Stimulated activated CD8-positive, alpha-beta memory T cell treated with anti-CD3 and anti-CD28 coated beads, Interleukin-15, amount 100 ng/mL, for 4 hours (primary cell): ENCODE results near the gene LPP.

Source experiments
- DNase-seq, 2 donors: peaks; one replicate each; pipeline ENCODE4 v3.0.0-alpha.2; 2020; ENCODE audit warnings: low read depth in 2 of 2

Gene LPP

GRCh38 chr3:188509316-188509715 is 355.4 kb downstream of the LPP start:
- DNase-seq: no peak

GRCh38 chr3:188510366-188510765 is 356.4 kb downstream of the LPP start:
- DNase-seq: no peak

GRCh38 chr3:188513662-188514328 is 359.8 kb downstream of the LPP start:
- no peak for DNase-seq

- DNase-seq: no peak
Measured at GRCh38 chr3:188516515-188516914, 362.6 kb downstream of the LPP start.

GRCh38 chr3:188518416-188518815 is 364.5 kb downstream of the LPP start:
- no peak for DNase-seq

GRCh38 chr3:188518835-188519452 is 365.0 kb downstream of the LPP start:
- DNase-seq: no peak

GRCh38 chr3:188520466-188520865 is 366.5 kb downstream of the LPP start:
- DNase-seq: no peak

- no peak for DNase-seq
Measured at GRCh38 chr3:188522115-188522514, 368.2 kb downstream of the LPP start.

GRCh38 chr3:188523291-188523690 is 369.3 kb downstream of the LPP start:
- DNase-seq: no peak

- DNase-seq: no peak
Measured at GRCh38 chr3:188524052-188524451, 370.1 kb downstream of the LPP start.

- DNase-seq: no peak
Measured at GRCh38 chr3:188526057-188526456, 372.1 kb downstream of the LPP start.

- no peak for DNase-seq
Measured at GRCh38 chr3:188527389-188527788, 373.4 kb downstream of the LPP start.

- DNase-seq: no peak
Measured at GRCh38 chr3:188528396-188528795, 374.4 kb downstream of the LPP start.

GRCh38 chr3:188529228-188529627 is 375.3 kb downstream of the LPP start:
- DNase-seq: no peak

GRCh38 chr3:188530226-188530625 is 376.3 kb downstream of the LPP start:
- no peak for DNase-seq

GRCh38 chr3:188531210-188531609 is 377.3 kb downstream of the LPP start:
- no peak for DNase-seq

GRCh38 chr3:188533172-188533571 is 379.2 kb downstream of the LPP start:
- DNase-seq: no peak

- no peak for DNase-seq
Measured at GRCh38 chr3:188533612-188534357, 379.8 kb downstream of the LPP start.

- no peak for DNase-seq
Measured at GRCh38 chr3:188534633-188535032, 380.7 kb downstream of the LPP start.

GRCh38 chr3:188537606-188538005 is 383.6 kb downstream of the LPP start:
- no peak for DNase-seq

GRCh38 chr3:188539037-188539436 is 385.1 kb downstream of the LPP start:
- no peak for DNase-seq

- DNase-seq: no peak
Measured at GRCh38 chr3:188539631-188540194, 385.8 kb downstream of the LPP start.

GRCh38 chr3:188542196-188542595 is 388.2 kb downstream of the LPP start:
- no peak for DNase-seq
